HFF-Myc (cell line): ENCODE measurements around the gene MEAK7.
"Not testable (repeated sequence)": the region's sequence is repeated elsewhere in the genome, so short reads cannot be mapped to it uniquely, and the experiment has no call there.

Experiments used
- DNase-seq: peaks from one replicate; pipeline ENCODE4 v3.0.0-alpha.2; 2011; ENCODE audit warnings: low read depth; ENCODE audit errors: extremely low read depth
- H3K4me3 ChIP-seq: replicated peaks from 2 replicates; pipeline ENCODE4 v1.5.1; 2011; ENCODE audit warnings: low read depth, mild to moderate bottlenecking, control low read depth, low read length
- TF ChIP-seq, protein P1 (sequence below): IDR thresholded peaks from 2 replicates; pipeline ENCODE4 v1.5.1; 2012; ENCODE audit warnings: mild to moderate bottlenecking, low read depth, low read length, control low read depth; ENCODE audit errors: missing control alignments

MEAK7 gene

GRCh38 chr16:84527532-84528269, 23.2 kb upstream of the MEAK7 start:
- DNase-seq = no peak
- TF ChIP-seq, protein P1, sequence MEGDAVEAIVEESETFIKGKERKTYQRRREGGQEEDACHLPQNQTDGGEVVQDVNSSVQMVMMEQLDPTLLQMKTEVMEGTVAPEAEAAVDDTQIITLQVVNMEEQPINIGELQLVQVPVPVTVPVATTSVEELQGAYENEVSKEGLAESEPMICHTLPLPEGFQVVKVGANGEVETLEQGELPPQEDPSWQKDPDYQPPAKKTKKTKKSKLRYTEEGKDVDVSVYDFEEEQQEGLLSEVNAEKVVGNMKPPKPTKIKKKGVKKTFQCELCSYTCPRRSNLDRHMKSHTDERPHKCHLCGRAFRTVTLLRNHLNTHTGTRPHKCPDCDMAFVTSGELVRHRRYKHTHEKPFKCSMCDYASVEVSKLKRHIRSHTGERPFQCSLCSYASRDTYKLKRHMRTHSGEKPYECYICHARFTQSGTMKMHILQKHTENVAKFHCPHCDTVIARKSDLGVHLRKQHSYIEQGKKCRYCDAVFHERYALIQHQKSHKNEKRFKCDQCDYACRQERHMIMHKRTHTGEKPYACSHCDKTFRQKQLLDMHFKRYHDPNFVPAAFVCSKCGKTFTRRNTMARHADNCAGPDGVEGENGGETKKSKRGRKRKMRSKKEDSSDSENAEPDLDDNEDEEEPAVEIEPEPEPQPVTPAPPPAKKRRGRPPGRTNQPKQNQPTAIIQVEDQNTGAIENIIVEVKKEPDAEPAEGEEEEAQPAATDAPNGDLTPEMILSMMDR = no peak
- H3K4me3 ChIP-seq = no peak overlapping the region

GRCh38 chr16:84526794-84527531, 22.5 kb upstream of the MEAK7 start:
- no peak overlapping the region for H3K4me3 ChIP-seq
- TF ChIP-seq, protein P1 = no peak
- DNase-seq = no peak

DNA sequence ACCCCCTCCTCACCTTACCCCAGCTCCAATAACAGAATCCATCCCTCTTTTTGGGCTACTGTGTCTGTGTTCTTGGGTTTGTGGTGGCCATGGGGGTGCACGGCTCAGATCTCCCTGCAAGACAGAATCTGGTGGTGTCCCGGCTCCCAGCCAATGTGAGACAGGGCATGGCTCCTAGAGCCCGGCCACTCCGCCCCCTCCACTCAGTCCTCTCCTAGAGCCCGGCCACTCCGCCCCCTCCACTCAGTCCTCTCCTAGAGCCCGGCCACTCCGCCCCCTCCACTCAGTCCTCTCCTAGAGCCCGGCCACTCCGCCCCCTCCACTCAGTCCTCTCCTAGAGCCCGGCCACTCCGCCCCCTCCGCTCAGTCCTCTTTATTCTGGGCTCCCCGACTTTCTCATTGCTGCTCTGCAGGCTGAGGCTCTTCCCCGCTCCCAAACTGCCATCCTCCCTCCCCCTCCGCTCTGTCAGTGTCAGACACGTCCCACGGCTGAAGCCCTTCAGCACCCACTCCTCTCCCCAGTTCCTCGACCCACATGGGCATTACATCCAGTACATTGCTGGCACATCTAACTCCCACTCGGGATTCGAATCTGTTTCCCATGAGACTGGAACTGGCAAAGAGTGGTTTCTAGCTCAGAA, 20.6 kb upstream of the MEAK7 start:
- H3K4me3 ChIP-seq, DNase-seq: not testable (repeated sequence)

DNA sequence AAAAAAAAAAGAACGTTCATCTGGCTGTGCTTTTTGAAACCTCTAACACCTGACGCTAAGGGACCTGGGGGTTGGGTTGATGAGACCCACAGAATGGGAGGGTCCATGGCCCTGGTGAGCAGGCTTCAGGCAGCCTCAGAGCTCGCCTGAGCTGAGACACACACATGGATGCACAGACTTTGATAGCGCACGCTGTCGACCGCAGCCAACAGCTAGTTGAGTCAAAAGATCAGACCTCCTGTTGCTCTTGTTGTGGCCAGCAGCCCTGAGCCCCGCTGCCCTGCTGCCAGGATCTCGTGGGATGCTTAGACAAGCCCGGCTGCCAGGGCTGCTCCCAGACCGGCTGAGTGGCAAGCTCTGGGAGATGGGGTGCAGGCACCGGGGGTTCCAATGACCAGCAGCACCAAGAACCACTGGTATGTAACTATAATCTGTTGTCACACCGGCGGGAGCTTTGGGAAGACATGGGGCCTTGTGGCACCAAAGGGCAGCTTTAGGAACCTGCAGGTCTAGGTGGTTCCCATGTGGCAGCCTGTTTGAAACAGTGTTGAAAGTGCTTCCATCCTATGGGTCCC, 20.0 kb upstream of the MEAK7 start:
- H3K4me3 ChIP-seq = no peak overlapping the region
- TF ChIP-seq, protein P1 = no peak
- no peak for DNase-seq

GRCh38 chr16:84521497-84521770, 17.0 kb upstream of the MEAK7 start:
- no peak for DNase-seq
- no peak overlapping the region for H3K4me3 ChIP-seq
- TF ChIP-seq, protein P1 = no peak

GRCh38 chr16:84520725-84521496, 16.5 kb upstream of the MEAK7 start:
- DNase-seq = no peak
- TF ChIP-seq, protein P1 = no peak
- no peak overlapping the region for H3K4me3 ChIP-seq

GRCh38 chr16:84519855-84520254, 15.4 kb upstream of the MEAK7 start:
- no peak overlapping the region for H3K4me3 ChIP-seq
- TF ChIP-seq, protein P1 = no peak
- no peak for DNase-seq
